ENCODE data around the gene ARFGAP2. TPM values are rescaled to one million over a fixed set of nuclear protein-coding genes. Genes with fewer than 3 reads are reported as not detected.
A peak's percentile ranks its signal among the peaks of the same experiment; 100 is the strongest.

The ARFGAP2 gene
- polyA plus RNA-seq, 1 experiment, result 58.1 TPM

DNA sequence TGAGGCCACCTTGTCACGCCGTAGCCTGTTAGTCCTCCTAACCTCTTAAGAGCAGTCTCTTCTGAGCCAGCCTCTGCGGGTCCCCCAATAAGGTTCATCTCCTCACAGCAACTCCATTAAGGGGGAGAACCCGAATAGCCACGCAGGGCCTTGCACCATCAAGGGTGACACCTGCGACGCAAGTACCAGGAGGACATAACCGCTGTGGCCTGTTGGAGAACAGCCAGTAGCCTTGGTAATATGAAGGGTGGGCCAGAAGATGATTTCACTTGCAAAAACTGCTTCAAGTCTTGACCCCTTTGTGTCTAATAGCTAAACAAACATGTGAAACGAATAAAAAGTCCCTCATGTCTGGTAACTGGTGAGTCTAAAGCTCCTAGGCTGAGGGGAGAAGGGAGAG, 14.8 kb downstream of the ARFGAP2 start:
- peaks cover 24% of the 10 kb centered on the region for H3K36me3 ChIP-seq (ENCODE audit: control insufficient read depth, insufficient read depth, low read length)
- ChIA-PET CTCF (interaction anchor here (0.6 to 4.0 kb wide), 21 partner anchors 8 to 316 kb away, joined by 3 to 24 read pairs (median 5); partner anchors contain the start of genes ARFGAP2 and NR1H3), POLR2A (no interaction called here)
- DNase-seq (ENCODE audit: low read depth), result no peak
- H3K4me3 ChIP-seq (ENCODE audit: low read depth, low read length), result no peak overlapping the region
- TF ChIP-seq, protein P1, sequence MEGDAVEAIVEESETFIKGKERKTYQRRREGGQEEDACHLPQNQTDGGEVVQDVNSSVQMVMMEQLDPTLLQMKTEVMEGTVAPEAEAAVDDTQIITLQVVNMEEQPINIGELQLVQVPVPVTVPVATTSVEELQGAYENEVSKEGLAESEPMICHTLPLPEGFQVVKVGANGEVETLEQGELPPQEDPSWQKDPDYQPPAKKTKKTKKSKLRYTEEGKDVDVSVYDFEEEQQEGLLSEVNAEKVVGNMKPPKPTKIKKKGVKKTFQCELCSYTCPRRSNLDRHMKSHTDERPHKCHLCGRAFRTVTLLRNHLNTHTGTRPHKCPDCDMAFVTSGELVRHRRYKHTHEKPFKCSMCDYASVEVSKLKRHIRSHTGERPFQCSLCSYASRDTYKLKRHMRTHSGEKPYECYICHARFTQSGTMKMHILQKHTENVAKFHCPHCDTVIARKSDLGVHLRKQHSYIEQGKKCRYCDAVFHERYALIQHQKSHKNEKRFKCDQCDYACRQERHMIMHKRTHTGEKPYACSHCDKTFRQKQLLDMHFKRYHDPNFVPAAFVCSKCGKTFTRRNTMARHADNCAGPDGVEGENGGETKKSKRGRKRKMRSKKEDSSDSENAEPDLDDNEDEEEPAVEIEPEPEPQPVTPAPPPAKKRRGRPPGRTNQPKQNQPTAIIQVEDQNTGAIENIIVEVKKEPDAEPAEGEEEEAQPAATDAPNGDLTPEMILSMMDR (IDR thresholded peaks at IDR 0.05; ENCODE audit: insufficient read depth, low read depth, low read length), result no peak
- no peaks in the 10 kb centered on the region for H3K27me3 ChIP-seq (ENCODE audit: control insufficient read depth, insufficient read depth, low read length)

DNA sequence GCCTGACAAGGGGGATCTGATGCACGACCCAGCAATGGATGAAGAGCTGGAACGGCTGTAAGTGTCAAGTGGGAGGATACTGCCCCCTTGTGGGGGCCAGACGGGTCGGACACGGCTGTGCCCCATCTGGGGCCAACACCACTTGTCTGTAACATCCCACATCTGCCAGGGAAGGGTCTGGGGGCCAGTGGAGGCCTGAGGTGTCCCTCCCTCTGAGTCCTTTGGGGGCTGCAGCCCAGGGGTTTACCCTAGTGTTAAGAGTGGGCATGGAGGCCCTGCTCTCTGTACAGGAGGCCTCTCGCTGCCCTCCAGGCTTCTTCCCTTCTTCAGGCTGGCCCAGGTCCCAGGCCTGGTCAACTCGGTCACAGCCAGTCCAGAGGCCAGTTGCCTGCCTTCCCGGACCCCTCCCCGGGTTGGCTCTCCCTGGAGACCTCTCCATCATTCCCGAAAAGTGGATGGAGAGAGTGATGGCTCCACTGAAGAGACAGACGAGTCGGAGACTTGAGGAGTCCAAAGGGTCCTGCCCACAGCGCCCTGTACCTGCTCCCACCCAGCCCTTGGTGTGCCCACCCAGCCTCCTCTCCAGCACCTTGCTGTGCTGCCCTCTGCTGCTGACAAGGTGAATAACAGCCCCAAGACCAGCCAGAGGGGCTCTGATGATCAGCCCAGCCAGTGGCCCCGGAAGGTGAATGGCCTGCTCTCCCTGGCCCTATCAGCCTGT, 15.4 kb downstream of the ARFGAP2 start:
- Histone ChIP-seq H3K36me3 (ENCODE audit: control insufficient read depth, insufficient read depth, low read length) (peaks cover 18% of the 10 kb centered on the region), H3K27me3 (ENCODE audit: control insufficient read depth, insufficient read depth, low read length) (no peaks in the 10 kb centered on the region), H3K4me3 (ENCODE audit: low read depth, low read length) (no peak overlapping the region)
- TF ChIP-seq, protein P1 (IDR thresholded peaks at IDR 0.05; ENCODE audit: insufficient read depth, low read depth, low read length), result peak; percentile 80
- ChIA-PET POLR2A (no interaction called here), CTCF (interaction anchor here (0.6 to 4.0 kb wide), 23 partner anchors 7 to 401 kb away, joined by 3 to 24 read pairs (median 5); no protein-coding TSS in a partner anchor)
- no peak for DNase-seq (ENCODE audit: low read depth)

DNA sequence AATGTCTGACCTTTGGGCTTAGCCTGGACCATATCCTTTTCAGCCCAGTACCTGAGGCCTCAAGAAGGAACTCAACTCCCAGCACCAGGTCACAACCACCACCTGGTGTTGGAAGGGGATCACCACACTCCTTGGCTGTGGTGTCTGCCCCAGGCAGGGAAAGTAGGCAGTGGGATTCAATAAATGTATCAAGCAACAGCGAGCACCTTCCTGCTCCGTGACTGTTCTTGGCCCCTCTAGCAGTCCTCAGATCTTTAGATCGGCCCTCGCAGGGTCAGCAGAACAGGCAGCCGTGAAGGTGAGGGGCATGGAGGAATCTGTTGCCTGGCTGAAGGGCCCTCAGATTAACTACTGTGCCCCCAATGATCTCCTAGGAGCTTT, 15.9 kb downstream of the ARFGAP2 start:
- ChIA-PET CTCF (interaction anchor here (0.6 to 4.0 kb wide), 13 partner anchors 10 to 401 kb away, joined by 3 to 24 read pairs (median 4); no protein-coding TSS in a partner anchor), POLR2A (no interaction called here)
- TF ChIP-seq, protein P1 (IDR thresholded peaks at IDR 0.05; ENCODE audit: insufficient read depth, low read depth, low read length), result no peak
- DNase-seq (ENCODE audit: low read depth), result no peak
- Histone ChIP-seq H3K27me3 (ENCODE audit: control insufficient read depth, insufficient read depth, low read length) (no peaks in the 10 kb centered on the region), H3K4me3 (ENCODE audit: low read depth, low read length) (no peak overlapping the region), H3K36me3 (ENCODE audit: control insufficient read depth, insufficient read depth, low read length) (peaks cover 14% of the 10 kb centered on the region)

DNA sequence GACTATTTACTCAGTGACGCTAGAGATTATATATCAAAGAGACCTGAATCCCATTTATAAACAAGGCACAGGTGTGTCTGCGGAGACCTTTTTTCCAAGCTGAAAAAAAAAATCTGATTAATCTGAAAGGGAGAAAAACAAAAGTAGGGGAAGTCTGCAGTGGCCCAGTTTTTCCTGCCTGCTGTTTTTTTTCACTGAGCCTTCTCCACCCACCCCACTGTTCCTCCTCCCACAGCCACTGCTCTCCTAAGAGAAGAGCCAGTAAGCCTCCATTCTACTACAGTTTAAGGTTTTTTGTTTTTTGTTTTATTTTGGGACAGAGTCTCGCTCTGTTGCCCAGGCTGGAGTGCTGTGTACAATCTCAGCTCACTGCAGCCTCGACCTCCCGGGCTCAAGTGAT, 18.4 kb downstream of the ARFGAP2 start:
- CTCF ChIA-PET, result no interaction called here
- TF ChIP-seq, protein P1 (IDR thresholded peaks at IDR 0.05; ENCODE audit: insufficient read depth, low read depth, low read length), result no peak
- Histone ChIP-seq H3K4me3 (ENCODE audit: low read depth, low read length) (no peak overlapping the region), H3K27me3 (ENCODE audit: control insufficient read depth, insufficient read depth, low read length) (no peaks in the 10 kb centered on the region), H3K36me3 (ENCODE audit: control insufficient read depth, insufficient read depth, low read length) (no peaks in the 10 kb centered on the region; the same call in none of the 2 replicates)
- POLR2A ChIA-PET, result no interaction called here
- DNase-seq (ENCODE audit: low read depth), result no peak

DNA sequence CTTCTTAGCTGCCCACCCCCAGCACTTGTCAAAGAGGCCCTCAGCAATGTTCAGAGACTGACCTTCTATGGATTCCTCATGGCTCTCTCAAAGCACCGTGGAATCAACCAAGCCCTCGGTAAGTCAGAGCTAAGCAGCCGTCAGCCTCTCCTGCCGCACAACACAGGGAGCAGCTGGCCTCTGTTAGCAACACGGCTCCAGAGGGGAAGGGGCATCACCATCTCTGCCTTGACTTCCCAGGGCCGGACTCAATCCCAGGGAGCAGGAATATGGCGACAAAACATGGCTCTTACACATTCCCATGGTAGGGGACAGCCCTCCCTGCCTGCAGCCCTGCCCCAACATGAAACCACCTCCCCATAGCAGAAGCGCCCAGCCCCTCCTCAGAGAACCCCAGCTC, 18.9 kb downstream of the ARFGAP2 start:
- DNase-seq (ENCODE audit: low read depth), result no peak
- ChIA-PET POLR2A (no interaction called here), CTCF (no interaction called here)
- TF ChIP-seq, protein P1 (IDR thresholded peaks at IDR 0.05; ENCODE audit: insufficient read depth, low read depth, low read length), result no peak
- H3K36me3 ChIP-seq (ENCODE audit: control insufficient read depth, insufficient read depth, low read length), result no peaks in the 10 kb centered on the region; the same call in none of the 2 replicates
- H3K4me3 ChIP-seq (ENCODE audit: low read depth, low read length), result no peak overlapping the region
- no peaks in the 10 kb centered on the region for H3K27me3 ChIP-seq (ENCODE audit: control insufficient read depth, insufficient read depth, low read length)

All from BJ (cell line).